Measurements from ENCODE around the gene MAP3K20. TPM values are rescaled to one million over a fixed set of nuclear protein-coding genes. Genes with fewer than 3 reads are reported as not detected.
"Not testable (repeated sequence)": the region's sequence is repeated elsewhere in the genome, so short reads cannot be mapped to it uniquely, and the experiment has no call there.

Gene MAP3K20
- total and polyA plus RNA-seq, 7 donors = 41.8 to 533 (median 366) TPM

GRCh38 chr2:173305303-173305702, 229.7 kb downstream of the MAP3K20 start:
- no peaks in the 10 kb centered on the region for H3K36me3 ChIP-seq (ENCODE audit: insufficient read depth in 1 of 2, low read depth in 1 of 2)
- WGBS, 3 donors = 89 to 94% (median 89%) methylated on average over 2 of the region's 2 CpGs
- ATAC-seq (no peak), DNase-seq (no peak)
- H3K27ac ChIP-seq = no peak overlapping the region
- H3K4me1 ChIP-seq = no peaks in the 10 kb centered on the region
- peaks cover 3% of the 10 kb centered on the region for H3K9me3 ChIP-seq
- intact Hi-C loops (cut with DNase I) = no loop called here
- H3K27me3 ChIP-seq (ENCODE audit: insufficient read depth in 3 of 3, low read length in 2 of 3) = no peaks in the 10 kb centered on the region
- H3K4me3 ChIP-seq = no peak overlapping the region
- TF ChIP-seq CTCF (IDR thresholded peaks at IDR 0.05) = no peak

- no peak for ATAC-seq
- Histone ChIP-seq H3K36me3 (ENCODE audit: insufficient read depth in 1 of 2, low read depth in 1 of 2) (no peaks in the 10 kb centered on the region), H3K4me3 (no peak overlapping the region), H3K9me3 (no peaks in the 10 kb centered on the region), H3K27me3 (ENCODE audit: insufficient read depth in 3 of 3, low read length in 2 of 3) (no peaks in the 10 kb centered on the region), H3K4me1 (no peaks in the 10 kb centered on the region), H3K27ac (no peak overlapping the region)
- no peak for TF ChIP-seq CTCF (IDR thresholded peaks at IDR 0.05)
- no peak for DNase-seq
- intact Hi-C loops (cut with DNase I) = no loop called here
- 15 to 29% (median 27%) methylated on average over 4 of the region's 4 CpGs for WGBS, 3 donors
Measured at GRCh38 chr2:173307293-173307692, 231.6 kb downstream of the MAP3K20 start.

- H3K27ac ChIP-seq; ATAC-seq; DNase-seq; H3K9me3 ChIP-seq; H3K36me3 ChIP-seq (ENCODE audit: insufficient read depth in 1 of 2, low read depth in 1 of 2); H3K4me3 ChIP-seq; H3K4me1 ChIP-seq; H3K27me3 ChIP-seq (ENCODE audit: insufficient read depth in 3 of 3, low read length in 2 of 3); intact Hi-C loops (cut with DNase I): not testable (repeated sequence)
- WGBS, 3 donors = 70 to 71% (median 70%) methylated on average over 5 of the region's 5 CpGs
Measured at GRCh38 chr2:173309370-173309769, 233.7 kb downstream of the MAP3K20 start.

GRCh38 chr2:173311844-173312606, 236.4 kb downstream of the MAP3K20 start:
- Histone ChIP-seq H3K27me3 (ENCODE audit: insufficient read depth in 3 of 3, low read length in 2 of 3) (no peaks in the 10 kb centered on the region), H3K36me3 (ENCODE audit: insufficient read depth in 1 of 2, low read depth in 1 of 2) (no peaks in the 10 kb centered on the region), H3K4me3 (no peak overlapping the region), H3K9me3 (peaks cover 4% of the 10 kb centered on the region), H3K27ac (no peak overlapping the region), H3K4me1 (no peaks in the 10 kb centered on the region)
- TF ChIP-seq CTCF (IDR thresholded peaks at IDR 0.05) = no peak
- 91 to 93% (median 92%) methylated on average over 9 of the region's 9 CpGs for WGBS, 3 donors
- intact Hi-C loops (cut with DNase I) = no loop called here
- no peak for DNase-seq
- ATAC-seq = no peak
